RPMI8226 (cell line): ENCODE measurements around the gene CHST6.
"Not testable (repeated sequence)": the region's sequence is repeated elsewhere in the genome, so short reads cannot be mapped to it uniquely, and the experiment has no call there.

ENCODE experiments used
- DNase-seq: peaks from one replicate; pipeline ENCODE4 v3.0.0-alpha.2; 2015

Gene CHST6

DNA sequence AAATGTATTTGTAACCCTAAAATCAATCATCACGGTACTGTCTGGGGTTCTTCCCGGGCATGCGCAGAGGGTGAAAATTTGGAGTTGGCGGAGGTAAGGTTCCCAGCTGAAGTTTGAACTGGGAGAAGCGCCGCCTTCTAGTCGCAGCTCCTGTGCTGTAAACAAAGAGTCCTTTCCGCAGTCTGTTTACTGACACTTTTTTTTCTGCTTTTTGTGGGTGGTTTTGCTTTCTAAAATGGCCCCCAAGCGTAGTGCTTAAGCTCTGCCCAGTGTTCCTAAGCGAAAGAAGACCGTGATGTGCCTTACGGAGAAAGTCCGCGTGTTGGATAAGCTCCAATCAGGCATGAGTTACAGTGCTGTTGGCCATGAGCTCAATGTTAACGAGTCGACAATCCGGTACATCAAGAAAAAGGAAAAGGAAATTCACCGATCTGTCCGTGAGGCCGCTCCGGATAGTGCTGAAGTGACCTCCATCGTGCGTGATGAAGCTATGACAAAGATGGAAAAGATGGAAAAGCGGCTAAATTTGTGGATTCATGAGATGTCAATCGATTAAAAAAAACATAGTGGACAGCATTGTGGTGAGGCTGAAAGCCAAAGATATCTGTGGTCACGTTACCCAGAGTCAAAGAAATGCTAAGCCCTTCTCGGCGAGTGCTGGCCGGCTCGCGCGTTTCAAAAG is 61.4 kb downstream of the CHST6 start:
- DNase-seq, result peak; percentile 84

DNA sequence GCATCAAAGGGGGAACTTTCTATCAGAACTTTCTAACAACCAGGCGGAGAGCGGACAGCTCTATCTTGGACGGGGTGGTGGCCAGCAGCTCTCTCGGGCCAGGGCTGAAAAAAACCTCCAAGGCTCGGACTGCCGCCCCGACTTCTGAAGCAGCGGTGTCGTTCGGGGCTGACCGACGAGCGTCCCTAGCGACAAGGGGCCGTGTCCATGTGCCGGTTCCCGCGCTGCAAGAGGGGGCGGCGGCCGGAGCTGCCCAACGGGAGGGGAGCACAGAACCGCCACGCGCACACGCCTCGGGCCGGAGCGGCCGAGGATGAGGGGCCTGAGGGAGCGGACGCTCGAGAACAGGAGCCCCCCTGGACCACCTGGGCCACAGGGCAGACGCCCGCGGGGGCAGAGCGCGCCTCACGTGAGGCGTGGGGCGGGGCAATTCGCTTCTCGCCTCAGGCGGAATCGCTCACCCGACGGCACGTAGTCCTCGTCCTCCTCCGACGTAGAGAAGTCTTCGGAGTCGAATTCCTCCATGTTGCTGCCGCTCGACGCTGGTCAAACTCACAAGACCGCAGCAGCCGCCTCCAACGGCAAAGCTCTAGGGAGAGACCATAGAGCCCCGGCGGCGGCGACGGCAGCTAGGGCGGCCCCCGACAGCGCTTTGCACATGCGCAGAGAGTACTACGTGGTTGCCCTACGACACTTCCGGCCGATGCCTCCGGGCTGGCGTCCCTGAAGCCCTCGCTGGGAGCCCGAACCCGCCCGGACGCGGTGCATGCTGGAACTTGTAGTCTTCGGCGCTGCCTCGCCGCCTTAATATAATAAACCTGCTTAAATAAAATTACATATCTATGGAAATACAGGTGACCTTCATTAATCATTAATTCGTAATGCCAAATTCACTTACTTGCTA is 62.2 kb downstream of the CHST6 start, which contains the start of gene CFDP1:
Gene CFDP1, minus strand, starts transcription at position 676 of the 904 bp plus-strand sequence. Its CDS starts 151 bp downstream, at position 525.
- DNase-seq, result peak; percentile 99

DNA sequence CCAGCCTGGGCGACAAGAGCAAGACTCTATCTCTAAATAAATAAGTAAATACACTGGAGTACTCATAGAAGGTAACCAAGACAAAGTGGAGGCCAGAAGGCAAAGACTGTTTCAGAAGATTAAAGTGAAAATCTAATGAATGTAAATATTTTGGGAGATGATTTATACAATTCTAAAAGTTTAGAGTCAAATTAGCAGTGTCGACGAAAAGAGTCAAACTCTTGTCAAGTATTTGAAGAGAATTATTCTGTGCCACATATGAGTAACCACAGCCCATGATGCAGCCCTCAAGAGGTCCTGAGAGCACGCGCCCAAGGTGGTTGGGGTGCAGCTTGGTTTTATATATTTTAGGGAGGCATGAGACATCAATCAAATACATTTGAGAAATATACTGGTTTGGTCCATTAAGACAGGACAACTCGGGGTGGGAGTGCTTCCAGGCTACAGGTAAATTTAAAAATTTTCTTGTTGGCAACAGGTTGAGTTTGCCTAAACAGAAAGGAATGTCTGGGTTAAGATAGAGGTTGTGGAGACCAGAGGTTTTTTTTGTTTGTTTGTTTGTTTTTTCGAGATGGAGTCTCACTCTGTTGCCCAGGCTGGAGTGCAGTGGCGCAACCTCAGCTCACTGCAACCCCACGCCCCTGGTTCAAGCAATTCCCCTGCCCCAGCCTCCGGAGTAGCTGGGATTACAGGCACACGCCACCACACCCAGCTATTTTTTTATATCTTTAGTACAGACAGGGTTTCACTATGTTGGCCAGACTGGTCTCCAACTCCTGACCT is 65.4 kb downstream of the CHST6 start:
- no peak for DNase-seq

DNA sequence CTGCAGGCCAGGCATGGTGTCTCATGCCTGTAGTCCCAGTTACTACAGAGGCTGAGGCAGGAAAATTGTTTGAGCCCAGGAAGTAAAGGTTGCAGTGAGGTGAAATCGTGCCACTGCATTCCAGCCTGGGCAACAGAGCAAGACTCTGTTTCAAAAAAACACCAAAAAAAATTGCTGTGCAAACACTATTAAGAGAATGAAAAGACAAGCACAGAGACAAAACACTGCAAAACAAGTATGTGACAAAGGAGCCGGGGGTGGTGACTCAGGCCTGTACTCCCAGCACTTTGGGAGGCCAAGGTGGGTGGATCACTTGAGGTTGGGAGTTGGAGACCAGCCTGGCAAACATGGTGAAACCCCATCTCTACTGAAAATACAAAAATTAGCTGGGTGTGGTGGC is 68.7 kb downstream of the CHST6 start:
- DNase-seq, result not testable (repeated sequence)

DNA sequence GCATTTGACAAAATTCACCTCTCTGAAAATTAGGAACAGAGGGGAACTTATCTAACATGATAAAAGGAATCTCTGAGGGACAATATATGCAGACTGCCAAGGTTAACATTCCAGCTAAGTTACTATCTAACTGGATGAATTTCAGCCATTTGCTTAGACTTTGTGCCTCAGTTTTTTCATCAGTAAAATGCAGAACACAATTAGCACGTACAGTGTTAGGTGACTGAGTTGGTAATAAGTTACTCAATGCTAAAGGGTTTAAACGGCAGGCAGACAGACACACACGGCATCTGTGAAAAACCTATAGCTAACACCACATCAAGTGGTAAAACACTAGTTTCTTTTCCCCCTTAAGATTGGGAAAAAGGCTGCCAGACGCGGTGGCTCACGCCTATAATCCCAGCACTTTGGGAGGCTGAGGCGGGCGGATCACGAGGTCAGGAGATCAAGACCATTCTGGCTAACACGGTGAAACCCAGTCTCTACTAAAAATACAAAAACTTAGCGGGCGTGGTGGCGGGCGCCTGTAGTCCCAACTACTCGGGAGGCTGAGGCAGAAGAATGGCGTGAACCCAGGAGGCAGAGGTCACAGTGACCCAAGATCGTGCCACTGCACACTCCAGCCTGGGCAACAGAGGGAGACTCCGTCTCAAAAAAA is 71.0 kb downstream of the CHST6 start:
- DNase-seq, result not testable (repeated sequence)

DNA sequence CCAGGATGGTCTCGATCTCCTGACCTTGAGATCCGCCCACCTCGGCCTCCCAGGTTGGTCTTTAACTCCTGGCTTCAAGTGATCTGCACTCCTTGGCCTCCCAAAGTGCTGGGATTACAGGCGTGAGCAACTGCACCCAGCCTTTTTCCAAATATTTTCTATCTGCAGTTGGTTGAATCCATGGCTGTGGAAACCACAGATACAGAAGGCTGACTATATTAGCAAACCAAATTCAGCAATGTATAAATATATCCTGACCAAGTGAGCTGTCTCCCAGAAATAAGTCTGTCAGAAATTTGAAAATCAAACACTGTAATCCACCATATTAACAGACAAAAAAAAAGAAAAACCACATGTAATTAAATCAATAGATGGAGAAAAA is 71.5 kb downstream of the CHST6 start:
- DNase-seq, result no peak
